Amniotic epithelial cell (primary cell): ENCODE data around the gene TSFM.
"Not testable (repeated sequence)": the region's sequence is repeated elsewhere in the genome, so short reads cannot be mapped to it uniquely, and the experiment has no call there.

ENCODE experiments used
- DNase-seq: peaks from one replicate; pipeline ENCODE4 v3.0.0-alpha.2; 2010; ENCODE audit warnings: low read depth

The TSFM gene

DNA sequence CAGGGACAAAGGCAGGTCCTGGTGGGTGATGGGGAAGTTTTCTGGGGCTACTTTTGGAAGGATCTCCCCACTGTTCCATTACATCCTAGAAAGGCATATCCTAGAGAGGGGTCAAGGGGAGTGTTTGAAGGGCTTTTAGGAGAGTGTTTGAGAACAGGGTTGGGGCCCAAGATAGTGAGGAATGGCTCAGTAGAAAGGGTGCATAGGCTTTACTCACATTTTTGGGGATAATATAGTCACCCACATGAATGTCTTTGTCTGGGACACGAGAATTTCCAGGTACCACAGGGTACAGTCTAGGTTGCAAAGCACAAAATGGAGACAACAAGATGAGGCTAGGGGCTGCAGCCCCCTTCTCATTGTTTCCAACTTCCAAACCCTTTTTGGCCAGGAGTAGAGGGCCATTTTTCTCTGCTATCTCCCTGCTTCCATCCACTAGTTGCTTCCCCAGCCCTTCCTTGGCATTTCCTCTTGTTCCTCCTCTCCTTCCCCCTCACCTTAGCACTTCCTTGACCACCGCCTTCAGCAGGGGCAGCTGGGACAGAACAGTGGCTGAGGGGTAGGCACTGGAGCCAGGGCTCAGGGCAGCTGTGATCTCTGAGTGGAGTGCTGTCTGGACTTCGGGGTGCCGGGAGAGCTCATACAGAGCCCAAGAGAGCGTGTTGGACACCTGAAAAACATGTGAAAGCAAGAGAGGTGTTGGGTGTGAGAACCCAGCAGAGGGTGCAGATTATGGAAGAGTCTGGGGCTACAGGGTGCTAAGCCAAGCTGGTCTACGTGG, 18.5 kb upstream of the TSFM start:
- DNase-seq, result no peak

GRCh38 chr12:57764662-57765002, 18.0 kb upstream of the TSFM start:
- DNase-seq, result no peak

DNA sequence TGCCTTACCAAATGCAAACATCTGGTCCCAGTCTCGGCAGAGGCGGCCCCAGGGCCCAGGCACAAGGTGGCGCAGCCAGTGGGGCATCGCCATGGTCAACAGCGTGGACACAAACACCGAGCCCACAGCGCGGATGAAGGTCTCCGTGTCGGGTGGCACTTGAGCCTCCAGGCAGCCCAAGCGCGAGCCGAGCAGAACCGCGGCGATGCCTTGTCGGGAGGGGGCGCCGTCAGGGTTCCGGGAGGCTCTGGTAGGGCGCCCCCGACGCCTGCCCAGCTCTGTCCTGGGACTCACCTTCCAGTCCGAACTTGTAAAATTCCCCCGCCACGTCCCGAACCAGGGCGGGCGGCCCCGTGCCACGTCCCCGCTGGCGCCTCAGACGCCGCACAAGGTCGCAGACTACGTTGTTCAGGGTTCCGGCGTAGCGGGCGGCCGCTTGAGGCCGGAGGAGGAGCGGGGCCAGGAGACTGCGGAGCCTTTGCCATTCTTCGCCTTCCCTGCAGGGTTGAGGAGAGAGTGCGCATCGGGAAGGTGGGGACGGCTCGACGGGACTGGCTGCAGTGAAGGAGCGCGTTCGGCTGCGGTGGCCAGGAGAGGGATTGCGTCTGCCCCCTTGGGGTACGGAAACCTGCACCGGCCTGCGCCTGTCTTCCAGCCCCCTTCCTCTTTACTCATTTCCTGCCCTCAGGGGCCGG, 17.4 kb upstream of the TSFM start:
- peak; percentile 16 for DNase-seq

DNA sequence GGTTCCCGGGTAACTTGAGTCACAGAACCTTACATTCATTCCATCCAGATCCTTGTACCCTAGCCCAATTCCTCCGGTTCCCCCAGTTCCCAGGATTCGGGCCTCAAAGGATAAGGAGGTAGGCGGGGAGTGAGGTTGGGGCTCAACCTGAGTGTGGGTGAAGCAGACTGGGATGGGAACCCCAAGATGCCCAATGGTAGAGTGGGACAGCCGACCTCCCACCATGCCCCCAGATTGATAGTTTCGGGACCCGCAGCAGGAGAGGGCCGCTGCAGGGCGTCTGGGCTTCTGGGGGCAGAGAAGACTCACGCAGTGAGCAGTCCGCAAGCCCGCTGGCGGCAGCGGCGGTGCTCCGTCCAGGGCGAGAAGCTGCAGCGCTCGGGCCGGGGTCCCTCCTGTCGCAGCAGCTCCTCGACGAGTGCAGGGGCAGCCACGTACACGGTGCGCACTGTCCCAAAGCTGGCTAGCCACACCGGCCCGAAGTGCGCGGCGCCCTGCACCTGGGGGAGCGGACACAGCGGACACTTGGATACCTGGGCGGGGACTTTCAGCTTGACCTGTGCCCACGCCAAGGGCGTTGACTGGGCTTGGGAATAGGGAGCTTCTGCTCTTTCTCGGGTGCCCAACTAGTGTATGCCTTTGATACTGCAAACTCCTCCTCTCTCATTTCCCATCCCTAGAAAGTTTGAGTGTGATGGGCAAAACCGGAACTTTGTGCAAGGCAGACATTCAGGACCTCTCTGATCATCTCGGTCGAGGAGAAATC, 16.7 kb upstream of the TSFM start:
- no peak for DNase-seq

GRCh38 chr12:57766464-57767304, 15.9 kb upstream of the TSFM start, which contains the start of gene CYP27B1:
Gene CYP27B1 (minus strand): TSS chr12:57767078. CDS start chr12:57767041, 37 bp downstream.
- DNase-seq, result peak; percentile 70

DNA sequence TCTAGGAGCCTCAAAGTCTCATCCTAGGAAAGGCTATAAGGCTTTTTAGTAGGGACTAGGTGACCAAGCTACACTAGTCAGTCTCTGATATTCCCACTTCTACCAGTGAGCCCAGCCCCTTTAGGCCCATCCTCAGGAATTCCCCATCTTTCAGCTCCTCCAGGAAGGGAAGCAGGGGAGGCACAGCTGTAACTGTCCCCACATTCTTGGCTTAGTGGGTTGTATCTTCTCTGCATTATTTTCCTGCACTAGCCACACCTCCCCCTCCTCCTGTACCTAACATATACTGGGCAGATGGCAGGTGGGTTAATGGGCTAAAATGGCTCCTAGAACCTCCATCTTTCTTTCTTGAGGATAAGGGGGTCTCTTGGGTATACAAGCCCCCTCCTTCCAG, 15.3 kb upstream of the TSFM start:
- DNase-seq, result no peak

DNA sequence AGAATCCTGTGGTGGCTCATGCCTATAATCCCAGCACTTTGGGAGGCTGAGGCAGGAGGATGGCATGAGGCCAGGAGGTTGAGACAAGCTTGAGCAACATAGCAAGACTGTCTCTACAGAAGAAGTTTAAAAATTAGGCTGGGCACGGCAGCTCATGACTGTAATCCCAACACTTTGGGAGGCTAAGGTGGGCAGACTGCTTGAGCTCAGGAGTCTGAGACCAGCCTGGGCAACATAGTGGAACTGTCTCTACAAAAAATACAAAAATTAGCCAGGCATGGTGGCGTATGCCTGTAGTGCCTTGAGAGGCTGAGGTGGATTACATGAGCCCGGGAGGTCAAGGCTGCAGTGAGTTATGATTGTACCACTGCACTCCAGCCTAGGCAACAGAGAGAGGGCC, 14.7 kb upstream of the TSFM start:
- DNase-seq, result no peak

- DNase-seq, result no peak
Observed at GRCh38 chr12:57769594-57769993, 13.0 kb upstream of the TSFM start.

DNA sequence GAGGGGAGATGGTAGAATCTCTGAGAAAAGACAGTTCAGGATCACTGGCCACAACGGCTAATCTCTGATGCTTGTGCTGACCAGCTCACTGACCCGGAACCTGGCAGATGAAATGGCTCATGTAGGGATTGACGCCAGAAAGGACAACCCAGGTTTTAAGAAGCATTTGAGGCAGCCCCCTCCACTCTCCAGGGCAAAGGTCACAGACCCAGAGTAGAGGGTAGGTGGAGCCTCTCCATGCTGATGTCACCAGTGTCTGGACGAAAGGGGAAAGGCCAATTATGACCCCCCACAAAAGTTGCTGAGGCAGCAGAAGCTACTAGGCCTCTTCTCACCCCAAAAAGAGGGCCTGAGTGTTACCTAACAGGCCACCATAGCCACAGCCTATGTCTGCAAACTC, 11.9 kb upstream of the TSFM start:
- DNase-seq, result no peak

DNA sequence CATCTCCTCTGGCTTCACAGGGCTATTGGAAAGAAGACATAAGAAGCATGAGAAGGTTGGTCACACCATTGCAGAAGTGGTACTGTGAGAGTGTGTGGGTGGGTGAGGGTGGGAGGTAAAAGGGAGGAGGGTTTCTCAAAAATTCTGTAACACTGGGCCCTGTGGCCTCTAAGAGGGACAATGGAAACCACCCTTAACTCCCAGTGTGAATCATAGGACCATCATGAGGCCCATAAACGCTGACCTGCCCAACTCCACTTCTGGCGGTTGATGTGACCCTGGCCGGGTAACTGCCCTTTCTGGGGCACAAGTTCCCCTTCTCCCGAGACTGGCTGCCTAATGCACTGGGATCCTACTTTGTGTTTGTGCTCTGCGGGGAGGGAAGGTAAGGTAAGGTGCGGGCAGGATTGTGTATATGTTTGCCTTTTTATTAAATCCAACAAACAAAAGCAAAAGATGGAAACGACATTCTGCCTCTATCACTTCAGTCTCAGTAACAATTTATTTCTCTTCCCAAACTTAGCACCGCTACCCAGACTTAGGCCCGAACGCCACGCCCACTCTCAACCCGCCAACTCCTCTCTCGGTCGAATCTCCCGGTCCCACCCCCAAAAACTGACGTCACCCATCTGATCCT, 11.2 kb upstream of the TSFM start:
- peak; percentile 82 for DNase-seq

- peak; percentile 96 for DNase-seq
Observed at GRCh38 chr12:57771873-57772428, 10.6 kb upstream of the TSFM start, which contains the start of gene METTL1. Gene METTL1 (minus strand): TSS chr12:57772105. CDS start chr12:57772083, 22 bp downstream.

DNA sequence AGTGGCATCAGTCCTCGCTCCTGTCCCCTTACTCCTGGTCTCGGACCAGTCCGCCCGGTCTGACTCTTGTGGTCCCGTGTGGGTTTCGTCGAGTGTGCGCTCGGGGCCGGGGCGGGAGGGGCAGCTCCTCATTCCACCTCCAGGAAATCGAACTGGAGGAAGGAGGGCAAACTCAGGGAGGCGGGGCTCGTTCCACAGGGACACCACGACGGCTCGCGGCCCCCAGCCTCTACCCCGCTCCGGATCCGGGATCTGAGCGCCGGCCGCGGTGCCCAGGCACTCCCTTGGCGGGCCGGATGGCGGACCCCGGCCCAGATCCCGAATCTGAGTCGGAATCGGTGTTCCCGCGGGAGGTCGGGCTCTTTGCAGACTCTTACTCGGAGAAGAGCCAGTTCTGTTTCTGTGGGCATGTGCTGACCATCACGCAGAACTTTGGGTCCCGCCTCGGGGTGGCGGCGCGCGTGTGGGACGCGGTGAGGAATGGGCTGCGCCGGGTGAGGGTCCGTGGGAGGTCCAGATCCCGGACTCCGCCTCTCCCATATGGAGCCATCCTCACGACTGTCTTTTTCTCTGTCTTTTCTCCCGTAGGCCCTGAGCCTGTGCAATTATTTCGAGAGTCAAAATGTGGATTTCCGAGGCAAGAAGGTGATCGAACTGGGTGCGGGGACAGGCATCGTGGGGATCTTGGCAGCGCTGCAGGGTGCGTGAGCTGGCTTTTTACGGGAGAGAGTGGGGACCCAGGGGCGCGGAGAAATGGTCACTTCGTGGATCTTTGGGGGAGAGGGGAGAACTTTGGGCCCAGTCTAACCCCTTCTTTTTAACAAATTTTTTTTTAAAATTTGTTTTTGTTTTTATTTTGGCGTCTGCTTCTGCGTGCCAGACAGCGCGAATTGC, 9.9 kb upstream of the TSFM start, which contains the start of gene EEF1AKMT3:
TSS of gene EEF1AKMT3 (plus strand) at position 186 of the 894 bp plus-strand sequence. CDS start at position 297, 111 bp downstream.
- no peak for DNase-seq

- not testable (repeated sequence) for DNase-seq
Observed at GRCh38 chr12:57774634-57775033, 8.0 kb upstream of the TSFM start.

- DNase-seq, result no peak
Observed at GRCh38 chr12:57775044-57775443, 7.5 kb upstream of the TSFM start.

DNA sequence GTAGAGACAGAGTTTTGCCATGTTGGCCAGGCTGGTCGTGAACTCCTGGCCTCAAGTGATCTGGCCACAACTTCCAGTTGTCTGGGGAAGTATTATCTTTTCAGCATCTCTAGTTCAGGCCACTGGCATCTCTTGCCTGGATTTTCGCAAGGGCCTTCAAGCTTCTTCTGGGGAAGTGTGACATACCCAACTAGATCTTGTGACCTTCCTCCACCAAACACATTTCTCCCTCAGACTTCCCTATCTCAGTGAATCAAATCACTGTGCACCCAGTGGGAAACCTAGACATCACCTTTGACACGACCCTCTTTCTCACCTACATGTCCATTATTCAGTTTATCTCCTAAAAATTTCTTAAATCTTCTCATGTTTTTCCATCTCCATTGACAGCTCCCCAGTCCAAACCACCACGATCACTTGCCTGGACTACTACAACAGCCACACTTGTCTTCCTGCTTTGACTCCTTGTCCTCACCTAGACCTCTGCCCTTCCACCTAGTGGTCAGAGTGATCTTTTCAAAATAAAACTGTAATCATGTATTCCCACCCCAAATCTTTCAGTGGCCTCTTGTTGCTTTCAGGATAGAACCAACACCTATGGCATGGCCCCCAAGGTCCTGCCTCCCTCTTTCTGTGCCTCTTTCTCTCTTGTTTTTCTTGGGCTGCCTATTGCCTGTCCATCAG, 6.9 kb upstream of the TSFM start:
- DNase-seq, result no peak

GRCh38 chr12:57776247-57776587, 6.4 kb upstream of the TSFM start:
- DNase-seq, result no peak

- DNase-seq, result no peak
Observed at GRCh38 chr12:57777367-57777766, 5.2 kb upstream of the TSFM start.

- no peak for DNase-seq
Observed at GRCh38 chr12:57777911-57778310, 4.7 kb upstream of the TSFM start.

- peak; percentile 24 for DNase-seq
Observed at GRCh38 chr12:57779736-57780135, 2.9 kb upstream of the TSFM start.
